Neuronal stem cell (in vitro differentiated cells): ENCODE results near the gene TCIRG1.

Source experiments
- DNase-seq: peaks from one replicate; pipeline ENCODE4 v3.0.0-alpha.2; 2013; ENCODE audit warnings: low spot score
- H2AFZ ChIP-seq: one replicate; pipeline ENCODE4 v1.6.1; 2013; ENCODE audit warnings: mild to moderate bottlenecking, low read length, inconsistent platforms
- H2AK5ac ChIP-seq: 2 replicates; pipeline ENCODE4 v1.6.1; 2013; ENCODE audit warnings: low read depth, mild to moderate bottlenecking, inconsistent platforms, low read length, moderate library complexity, mixed read lengths
- H2BK120ac ChIP-seq: 2 replicates; pipeline ENCODE4 v1.6.1; 2013; ENCODE audit warnings: low read depth, mild to moderate bottlenecking, inconsistent platforms, low read length, moderate library complexity, mixed read lengths
- H2BK12ac ChIP-seq: one replicate; pipeline ENCODE4 v1.6.1; 2013; ENCODE audit warnings: low read length, inconsistent platforms
- H2BK15ac ChIP-seq: 2 replicates; pipeline ENCODE4 v1.6.1; 2013; ENCODE audit warnings: mild to moderate bottlenecking, low read length, inconsistent platforms, mixed read lengths
- H2BK5ac ChIP-seq: one replicate; pipeline ENCODE4 v1.6.1; 2013; ENCODE audit warnings: inconsistent platforms, mild to moderate bottlenecking, low read length, moderate library complexity
- H3K14ac ChIP-seq: one replicate; pipeline ENCODE4 v1.6.1; 2013; ENCODE audit warnings: low read length, inconsistent platforms
- H3K18ac ChIP-seq: 2 replicates; pipeline ENCODE4 v1.6.1; 2013; ENCODE audit warnings: low read length, inconsistent platforms
- H3K23ac ChIP-seq: 2 replicates; pipeline ENCODE4 v1.6.1; 2013; ENCODE audit warnings: low read depth, mild to moderate bottlenecking, mixed read lengths, low read length, inconsistent platforms; ENCODE audit not compliant: poor library complexity
- H3K27ac ChIP-seq: replicated peaks from 3 replicates; pipeline ENCODE4 v1.5.1; 2013; ENCODE audit warnings: low read length, inconsistent platforms
- H3K27me3 ChIP-seq, 3 experiments: 2 replicates each; pipeline ENCODE4 v1.6.1; 2013; ENCODE audit warnings: low read length in 3 of 3, mild to moderate bottlenecking in 2 of 3, inconsistent platforms in 1 of 3, low read depth in 1 of 3, mixed read lengths in 1 of 3, moderate library complexity in 1 of 3; ENCODE audit not compliant: control insufficient read depth in 3 of 3, insufficient read depth in 3 of 3
- H3K36me3 ChIP-seq, 2 donors: replicated peaks in 1 of 2; 2 replicates each; pipeline ENCODE4 v1.6.1; 2013; ENCODE audit warnings: low read length in 2 of 2; ENCODE audit not compliant: control insufficient read depth in 2 of 2, insufficient read depth in 2 of 2
- H3K4ac ChIP-seq: 2 replicates; pipeline ENCODE4 v1.6.1; 2013; ENCODE audit warnings: inconsistent platforms, mild to moderate bottlenecking, low read length, moderate library complexity
- H3K4me1 ChIP-seq, 2 donors: 1 replicate in 1 of 2; 2 replicates in 1 of 2; pipeline ENCODE4 v1.6.1; 2013; ENCODE audit warnings: low read length in 2 of 2, low read depth in 1 of 2; ENCODE audit not compliant: control insufficient read depth in 2 of 2, insufficient read depth in 1 of 2
- H3K4me2 ChIP-seq: one replicate; pipeline ENCODE4 v1.6.1; 2013; ENCODE audit warnings: mild to moderate bottlenecking, low read length, inconsistent platforms; ENCODE audit not compliant: insufficient read depth, poor library complexity, severe bottlenecking
- H3K4me3 ChIP-seq, 2 donors: 2 replicates each; pipeline ENCODE4 v1.5.1; 2013; ENCODE audit warnings: low read length in 2 of 2, mild to moderate bottlenecking in 2 of 2, inconsistent platforms in 1 of 2, moderate library complexity in 1 of 2
- H3K79me1 ChIP-seq: one replicate; pipeline ENCODE4 v1.6.1; 2013; ENCODE audit warnings: low read depth, mild to moderate bottlenecking, inconsistent platforms, low read length, moderate library complexity
- H3K9ac ChIP-seq: one replicate; pipeline ENCODE4 v1.6.1; 2013; ENCODE audit warnings: mild to moderate bottlenecking, low read depth, low read length, inconsistent platforms; ENCODE audit not compliant: poor library complexity
- H3K9me3 ChIP-seq, 2 donors: replicated peaks in 1 of 2; 2 replicates each; pipeline versions ENCODE3 to v1.6.1; 2013; ENCODE audit warnings: low read length in 2 of 2, mild to moderate bottlenecking in 2 of 2, inconsistent platforms in 1 of 2, low read depth in 1 of 2, mixed read lengths in 1 of 2, moderate library complexity in 1 of 2; ENCODE audit not compliant: control insufficient read depth in 2 of 2, insufficient read depth in 1 of 2
- H4K8ac ChIP-seq: one replicate; pipeline ENCODE4 v1.6.1; 2013; ENCODE audit warnings: low read depth, mild to moderate bottlenecking, inconsistent platforms, low read length, moderate library complexity
- H4K91ac ChIP-seq: one replicate; pipeline ENCODE4 v1.6.1; 2013; ENCODE audit warnings: low read length, low read depth, mild to moderate bottlenecking, inconsistent platforms; ENCODE audit not compliant: poor library complexity
- WGBS, 2 donors: extraction: QIAGEN DNeasy Blood & Tissue Kit; methylation state at CpG; one replicate each; pipeline ENCODE4 v1.1.7; 2013; ENCODE audit warnings: missing lambda C conversion rate in 2 of 2, mixed read lengths in 1 of 2; ENCODE audit not compliant: insufficient read length in 2 of 2, insufficient replicate concordance in 1 of 2; ENCODE audit errors: extremely low coverage in 2 of 2; 5-methylcytosine and 5-hydroxymethylcytosine counted together

Gene TCIRG1

GRCh38 chr11:68077617-68078582 lies 39.1 kb downstream of the TCIRG1 start:
- no peak overlapping the region for H4K91ac ChIP-seq
- H2AK5ac ChIP-seq = no peak overlapping the region
- H2BK12ac ChIP-seq = no peak overlapping the region
- no peaks in the 10 kb centered on the region for H3K9me3 ChIP-seq
- no peak for DNase-seq
- no peak overlapping the region for H2AFZ ChIP-seq
- H3K14ac ChIP-seq = peak overlapping the region; percentile 23
- H3K27me3 ChIP-seq = no peaks in the 10 kb centered on the region
- H3K4ac ChIP-seq = no peak overlapping the region
- H3K79me1 ChIP-seq = peaks cover 3% of the 10 kb centered on the region
- no peak overlapping the region for H4K8ac ChIP-seq
- no peak overlapping the region for H3K27ac ChIP-seq
- no peak overlapping the region for H3K4me3 ChIP-seq
- H3K36me3 ChIP-seq = peaks cover 10 to 75% of the 10 kb centered on the region in 2 donors
- no peak overlapping the region for H3K18ac ChIP-seq
- no peak overlapping the region for H2BK120ac ChIP-seq
- no peak overlapping the region for H3K4me2 ChIP-seq
- no peaks in the 10 kb centered on the region for H3K4me1 ChIP-seq
- H2BK15ac ChIP-seq = no peak overlapping the region
- no peak overlapping the region for H3K23ac ChIP-seq
- WGBS, 2 donors = no CpG with 5 or more reads among the region's 8 CpGs
- H3K9ac ChIP-seq = no peak overlapping the region
- H2BK5ac ChIP-seq = no peak overlapping the region

GRCh38 chr11:68080860-68081259 lies 42.0 kb downstream of the TCIRG1 start:
- Histone ChIP-seq H3K14ac (no peak overlapping the region), H2AFZ (no peak overlapping the region), H3K4ac (no peak overlapping the region), H2BK12ac (no peak overlapping the region), H3K4me1 (no peaks in the 10 kb centered on the region), H3K36me3 (peaks cover 6 to 52% of the 10 kb centered on the region in 2 donors), H4K91ac (no peak overlapping the region), H3K18ac (no peak overlapping the region), H3K79me1 (peaks cover 3% of the 10 kb centered on the region), H2BK120ac (no peak overlapping the region), H2AK5ac (no peak overlapping the region), H3K9ac (no peak overlapping the region), H2BK5ac (no peak overlapping the region), H3K27ac (no peak overlapping the region), H3K27me3 (no peaks in the 10 kb centered on the region), H4K8ac (no peak overlapping the region), H3K4me2 (no peak overlapping the region), H3K9me3 (no peaks in the 10 kb centered on the region), H3K23ac (no peak overlapping the region), H3K4me3 (no peak overlapping the region), H2BK15ac (no peak overlapping the region)
- no peak for DNase-seq
- WGBS, 2 donors = no CpG with 5 or more reads among the region's 8 CpGs

DNA sequence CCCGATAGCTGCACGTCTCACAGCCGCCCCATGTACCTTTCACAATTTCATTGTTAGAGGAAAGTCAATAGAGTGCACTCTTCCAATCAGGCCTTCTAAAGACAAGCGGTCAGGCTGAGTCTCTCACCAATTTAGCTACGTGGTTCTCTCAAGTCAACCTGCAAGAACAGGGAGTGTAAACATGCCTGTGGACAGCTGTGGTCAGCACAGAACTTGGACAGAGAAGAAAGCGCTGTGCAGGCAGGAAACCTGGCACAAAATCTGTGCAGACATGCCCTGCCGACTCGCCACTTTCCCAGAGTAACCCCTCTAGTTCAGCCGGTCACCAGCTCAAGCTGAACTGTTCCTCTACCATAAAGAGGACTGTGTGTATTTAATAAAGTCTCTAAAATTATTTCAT lies 42.9 kb downstream of the TCIRG1 start:
- Histone ChIP-seq H2BK120ac (no peak overlapping the region), H2AK5ac (no peak overlapping the region), H3K14ac (no peak overlapping the region), H2BK5ac (no peak overlapping the region), H3K4ac (no peak overlapping the region), H3K27me3 (no peaks in the 10 kb centered on the region), H3K4me1 (no peaks in the 10 kb centered on the region), H2BK15ac (no peak overlapping the region), H3K4me3 (no peak overlapping the region), H2BK12ac (no peak overlapping the region), H3K27ac (no peak overlapping the region), H4K8ac (no peak overlapping the region), H3K79me1 (peaks cover 3% of the 10 kb centered on the region), H3K9me3 (no peaks in the 10 kb centered on the region), H3K36me3 (peaks cover 6 to 51% of the 10 kb centered on the region in 2 donors), H4K91ac (no peak overlapping the region), H3K9ac (no peak overlapping the region), H3K4me2 (no peak overlapping the region), H3K18ac (no peak overlapping the region), H3K23ac (no peak overlapping the region), H2AFZ (no peak overlapping the region)
- WGBS, 2 donors = no CpG with 5 or more reads among the region's 9 CpGs
- DNase-seq = no peak

- DNase-seq = no peak
- H3K79me1 ChIP-seq = peaks cover 3% of the 10 kb centered on the region
- H3K4me3 ChIP-seq = no peak overlapping the region
- no peak overlapping the region for H2BK5ac ChIP-seq
- H2BK120ac ChIP-seq = no peak overlapping the region
- no peak overlapping the region for H3K14ac ChIP-seq
- no peak overlapping the region for H3K27ac ChIP-seq
- H3K4ac ChIP-seq = no peak overlapping the region
- H2AFZ ChIP-seq = no peak overlapping the region
- no peak overlapping the region for H3K9ac ChIP-seq
- no peak overlapping the region for H2AK5ac ChIP-seq
- H4K8ac ChIP-seq = no peak overlapping the region
- H3K4me1 ChIP-seq = no peaks in the 10 kb centered on the region
- WGBS, 2 donors = no CpG with 5 or more reads among the region's 3 CpGs
- H3K4me2 ChIP-seq = no peak overlapping the region
- no peak overlapping the region for H3K18ac ChIP-seq
- H3K23ac ChIP-seq = no peak overlapping the region
- H3K9me3 ChIP-seq = no peaks in the 10 kb centered on the region
- no peaks in the 10 kb centered on the region for H3K27me3 ChIP-seq
- H2BK15ac ChIP-seq = no peak overlapping the region
- no peak overlapping the region for H2BK12ac ChIP-seq
- H3K36me3 ChIP-seq = peaks cover 5 to 47% of the 10 kb centered on the region in 2 donors
- H4K91ac ChIP-seq = no peak overlapping the region
Observed at GRCh38 chr11:68082481-68082880, 43.7 kb downstream of the TCIRG1 start.
